Activated T-helper 17 cell treated with anti-CD3 and anti-CD28 coated beads, Interleukin-2, amount 50 U/mL, for 72 hours (primary cell): ENCODE data around the gene YPEL1. TPM values are rescaled to one million over a fixed set of nuclear protein-coding genes. Genes with fewer than 3 reads are reported as not detected.
"Not testable (repeated sequence)": the region's sequence is repeated elsewhere in the genome, so short reads cannot be mapped to it uniquely, and the experiment has no call there.

Source experiments
- ATAC-seq: fragments of 150-1000 bp; cut with Tn5 transposase; replicated peaks from 2 replicates; pipeline ENCODE4 v1.10.0; 2021; ENCODE audit warnings: mild to moderate bottlenecking, moderate library complexity
- H3K27ac Mint-ChIP-seq: one replicate; pipeline ENCODE4 v1.8.0; 2022; ENCODE audit warnings: mixed read lengths
- H3K27me3 Mint-ChIP-seq: one replicate; pipeline ENCODE4 v1.8.0; 2022; ENCODE audit warnings: mixed read lengths
- H3K36me3 Mint-ChIP-seq: one replicate; pipeline ENCODE4 v1.8.0; 2022; ENCODE audit warnings: low read depth, mild to moderate bottlenecking, mixed read lengths
- H3K4me1 Mint-ChIP-seq: one replicate; pipeline ENCODE4 v1.8.0; 2022; ENCODE audit warnings: mixed read lengths
- H3K4me3 Mint-ChIP-seq: one replicate; pipeline ENCODE4 v1.8.0; 2022; ENCODE audit warnings: mild to moderate bottlenecking, mixed read lengths
- H3K9me3 Mint-ChIP-seq: one replicate; pipeline ENCODE4 v1.8.0; 2022; ENCODE audit warnings: mixed read lengths
- total RNA-seq, 2 donors: library from RNA; stranded (reverse); gene quantifications; one replicate each; pipeline ENCODE4 v1.2.3, GENCODE V29; 2022

Gene YPEL1
- total RNA-seq, 2 donors from 2014 or later = 0.91 to 4.6 TPM

GRCh38 chr22:21720191-21720859 lies 15.3 kb downstream of the YPEL1 start:
- not testable (repeated sequence) for H3K4me1 Mint-ChIP-seq, H3K36me3 Mint-ChIP-seq, H3K27me3 Mint-ChIP-seq, H3K27ac Mint-ChIP-seq, ATAC-seq, H3K4me3 Mint-ChIP-seq, H3K9me3 Mint-ChIP-seq

DNA sequence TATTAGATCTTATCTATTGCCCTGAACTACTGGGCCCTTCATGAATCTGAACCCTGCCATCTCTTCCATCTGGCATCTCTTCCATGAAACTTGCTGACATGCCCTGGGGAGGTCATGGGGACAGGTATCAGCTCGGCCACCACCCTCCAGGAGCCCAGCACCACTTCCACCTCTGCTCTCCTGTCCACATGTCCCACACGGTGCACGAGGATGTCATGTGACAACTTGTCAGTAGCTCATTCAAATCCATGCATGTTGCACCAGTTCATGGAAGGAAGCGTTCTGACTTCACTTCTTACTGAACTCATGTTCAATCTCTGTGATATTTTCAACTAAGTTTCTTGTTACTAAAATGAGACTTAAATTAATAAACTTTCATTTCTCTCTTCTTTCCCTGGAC lies 16.6 kb downstream of the YPEL1 start:
- H3K4me1 Mint-ChIP-seq = no peaks in the 10 kb centered on the region
- no peaks in the 10 kb centered on the region for H3K36me3 Mint-ChIP-seq
- no peak overlapping the region for H3K27ac Mint-ChIP-seq
- no peak overlapping the region for H3K4me3 Mint-ChIP-seq
- no peaks in the 10 kb centered on the region for H3K9me3 Mint-ChIP-seq
- ATAC-seq = no peak
- no peaks in the 10 kb centered on the region for H3K27me3 Mint-ChIP-seq

- Mint-ChIP-seq H3K27ac (no peak overlapping the region), H3K4me3 (no peak overlapping the region), H3K4me1 (no peaks in the 10 kb centered on the region), H3K36me3 (no peaks in the 10 kb centered on the region), H3K27me3 (no peaks in the 10 kb centered on the region), H3K9me3 (no peaks in the 10 kb centered on the region)
- ATAC-seq = no peak
Measured at GRCh38 chr22:21718499-21718898, 17.1 kb downstream of the YPEL1 start.

- not testable (repeated sequence) for ATAC-seq, H3K27me3 Mint-ChIP-seq, H3K36me3 Mint-ChIP-seq, H3K9me3 Mint-ChIP-seq, H3K4me1 Mint-ChIP-seq, H3K4me3 Mint-ChIP-seq, H3K27ac Mint-ChIP-seq
Measured at GRCh38 chr22:21716395-21717122, 19.0 kb downstream of the YPEL1 start.

DNA sequence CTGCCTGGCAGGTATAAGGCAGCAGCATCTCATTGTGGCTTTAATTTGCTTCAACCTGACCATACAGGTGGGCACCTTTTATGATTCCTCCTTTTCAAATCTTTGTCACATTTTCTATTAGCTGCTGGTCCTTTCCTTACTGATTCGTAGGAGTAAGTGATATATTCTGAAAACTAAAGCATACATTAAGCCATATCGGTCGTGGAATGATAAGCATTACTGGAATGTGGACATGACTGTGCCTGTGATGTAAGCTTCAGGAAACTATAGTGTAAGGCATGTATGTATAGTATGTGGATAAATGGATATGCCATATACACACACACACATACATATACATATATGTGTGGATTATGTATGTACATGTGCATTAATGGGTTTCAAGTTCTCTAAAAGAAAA lies 20.8 kb downstream of the YPEL1 start:
- no peaks in the 10 kb centered on the region for H3K9me3 Mint-ChIP-seq
- peaks cover 4% of the 10 kb centered on the region for H3K4me1 Mint-ChIP-seq
- H3K36me3 Mint-ChIP-seq = no peaks in the 10 kb centered on the region
- no peak overlapping the region for H3K4me3 Mint-ChIP-seq
- no peaks in the 10 kb centered on the region for H3K27me3 Mint-ChIP-seq
- ATAC-seq = no peak
- H3K27ac Mint-ChIP-seq = no peak overlapping the region

GRCh38 chr22:21714059-21714770 lies 21.4 kb downstream of the YPEL1 start:
- no peak for ATAC-seq
- no peak overlapping the region for H3K4me3 Mint-ChIP-seq

DNA sequence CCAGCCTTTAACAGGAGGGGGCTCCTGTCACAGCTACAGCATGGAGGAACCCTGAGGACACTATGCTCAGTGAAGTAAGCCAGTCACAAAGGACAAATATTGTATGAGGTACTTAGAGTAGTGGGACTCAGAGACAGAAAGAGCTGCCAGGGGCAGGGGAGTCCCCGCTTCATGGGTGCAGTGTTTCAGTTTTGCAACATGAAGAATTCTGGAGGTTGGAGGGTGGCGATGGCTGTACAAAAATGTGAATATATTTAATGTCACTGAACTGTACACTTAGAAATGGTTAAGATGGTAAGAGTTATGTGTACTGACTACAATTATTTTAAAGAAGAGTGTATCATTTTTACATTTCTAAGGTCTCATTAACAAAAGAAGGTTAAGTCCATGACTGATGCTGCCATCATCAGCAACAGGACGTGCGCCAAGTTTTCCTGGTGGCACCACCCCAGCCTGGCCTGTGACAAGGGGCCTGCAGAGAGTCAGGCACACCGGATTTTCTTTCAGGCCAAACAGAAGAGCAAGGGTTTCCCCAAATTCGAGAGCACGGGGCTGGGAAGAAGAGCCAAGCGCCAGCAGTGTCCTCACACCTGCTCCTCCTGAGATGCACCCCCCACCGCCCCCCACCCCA lies 22.1 kb downstream of the YPEL1 start:
- ATAC-seq = peak; percentile 74
- peaks cover 4% of the 10 kb centered on the region for H3K4me1 Mint-ChIP-seq
- H3K4me3 Mint-ChIP-seq = no peak overlapping the region
- H3K27me3 Mint-ChIP-seq = no peaks in the 10 kb centered on the region
- no peak overlapping the region for H3K27ac Mint-ChIP-seq
- no peaks in the 10 kb centered on the region for H3K36me3 Mint-ChIP-seq
- no peaks in the 10 kb centered on the region for H3K9me3 Mint-ChIP-seq

More at GRCh38 chr22:21714059-21714770, 21.4 kb downstream of the YPEL1 start:
- no peaks in the 10 kb centered on the region for H3K27me3 Mint-ChIP-seq
- H3K36me3 Mint-ChIP-seq = no peaks in the 10 kb centered on the region
- H3K9me3 Mint-ChIP-seq = no peaks in the 10 kb centered on the region
- no peak overlapping the region for H3K27ac Mint-ChIP-seq
- peaks cover 4% of the 10 kb centered on the region for H3K4me1 Mint-ChIP-seq

DNA sequence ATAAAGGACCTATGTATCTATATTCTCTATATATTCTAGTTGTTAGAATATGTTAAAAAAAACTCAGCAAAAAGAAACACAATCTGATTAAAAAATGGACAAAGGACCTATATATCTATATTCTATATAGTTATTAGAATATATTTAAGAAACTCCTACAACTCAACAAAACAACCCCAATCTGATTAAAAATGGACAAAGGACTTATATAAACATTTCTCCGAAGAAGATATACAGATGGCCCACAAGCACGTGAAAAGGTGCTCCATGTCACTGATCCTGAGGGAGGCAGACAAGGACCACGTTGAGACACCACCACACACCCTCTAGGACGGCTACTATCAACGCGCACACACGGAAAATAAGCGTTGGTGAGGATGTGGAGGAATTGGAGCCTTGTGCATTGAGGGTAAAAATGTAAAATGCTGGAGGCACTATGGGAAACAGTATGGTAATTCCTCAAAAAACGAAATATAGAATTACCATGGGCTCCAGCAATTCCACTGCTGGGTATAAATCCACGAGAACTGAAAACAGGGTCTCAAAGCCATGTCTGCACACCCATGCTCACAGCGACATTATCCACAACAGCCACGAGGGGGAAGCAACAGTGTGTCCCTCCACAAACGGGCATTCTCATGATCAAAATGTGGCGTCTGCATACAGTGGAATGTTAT lies 22.7 kb downstream of the YPEL1 start:
- Mint-ChIP-seq H3K27ac (no peak overlapping the region), H3K4me3 (no peak overlapping the region), H3K36me3 (no peaks in the 10 kb centered on the region), H3K4me1 (peaks cover 4% of the 10 kb centered on the region), H3K27me3 (no peaks in the 10 kb centered on the region), H3K9me3 (no peaks in the 10 kb centered on the region)
- peak; percentile 82 for ATAC-seq

DNA sequence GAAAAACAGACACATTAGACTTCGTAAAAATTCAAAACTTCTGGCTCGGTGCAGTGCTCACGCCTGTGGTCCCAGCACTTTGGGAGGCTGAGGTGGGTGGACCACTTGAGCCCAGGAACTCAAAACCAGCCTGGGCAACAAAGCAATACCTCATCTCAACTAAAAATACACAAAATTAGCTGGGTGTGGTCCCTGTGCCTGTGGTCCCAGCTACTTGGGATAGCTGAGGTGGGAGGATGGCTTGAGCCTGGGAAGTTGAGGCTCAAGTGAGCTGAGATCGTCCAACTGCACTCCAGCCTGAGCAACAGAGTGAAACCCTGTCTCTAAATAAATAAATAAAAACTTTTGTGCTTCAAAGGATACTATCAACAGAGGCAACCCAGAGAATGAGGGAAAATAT lies 23.7 kb downstream of the YPEL1 start:
- no peaks in the 10 kb centered on the region for H3K27me3 Mint-ChIP-seq
- no peak overlapping the region for H3K27ac Mint-ChIP-seq
- H3K4me3 Mint-ChIP-seq = no peak overlapping the region
- H3K4me1 Mint-ChIP-seq = peaks cover 4% of the 10 kb centered on the region
- no peak for ATAC-seq
- H3K36me3 Mint-ChIP-seq = no peaks in the 10 kb centered on the region
- H3K9me3 Mint-ChIP-seq = no peaks in the 10 kb centered on the region

- no peak overlapping the region for H3K4me3 Mint-ChIP-seq
- H3K9me3 Mint-ChIP-seq = no peaks in the 10 kb centered on the region
- no peaks in the 10 kb centered on the region for H3K27me3 Mint-ChIP-seq
- H3K4me1 Mint-ChIP-seq = peaks cover 4% of the 10 kb centered on the region
- ATAC-seq = no peak
- no peak overlapping the region for H3K27ac Mint-ChIP-seq
- H3K36me3 Mint-ChIP-seq = no peaks in the 10 kb centered on the region
Measured at GRCh38 chr22:21710156-21710555, 25.4 kb downstream of the YPEL1 start.

GRCh38 chr22:21709688-21710087 lies 25.9 kb downstream of the YPEL1 start:
- Mint-ChIP-seq H3K4me1 (peaks cover 4% of the 10 kb centered on the region), H3K36me3 (no peaks in the 10 kb centered on the region), H3K27ac (no peak overlapping the region), H3K27me3 (no peaks in the 10 kb centered on the region), H3K9me3 (no peaks in the 10 kb centered on the region), H3K4me3 (no peak overlapping the region)
- no peak for ATAC-seq

- no peaks in the 10 kb centered on the region for H3K36me3 Mint-ChIP-seq
- H3K9me3 Mint-ChIP-seq = no peaks in the 10 kb centered on the region
- no peak overlapping the region for H3K27ac Mint-ChIP-seq
- ATAC-seq = no peak
- H3K4me3 Mint-ChIP-seq = no peak overlapping the region
- peaks cover 4% of the 10 kb centered on the region for H3K4me1 Mint-ChIP-seq
- H3K27me3 Mint-ChIP-seq = no peaks in the 10 kb centered on the region
Measured at GRCh38 chr22:21708960-21709359, 26.6 kb downstream of the YPEL1 start.

GRCh38 chr22:21707677-21708076 lies 27.9 kb downstream of the YPEL1 start:
- H3K36me3 Mint-ChIP-seq = no peaks in the 10 kb centered on the region
- H3K27me3 Mint-ChIP-seq = no peaks in the 10 kb centered on the region
- H3K9me3 Mint-ChIP-seq = no peaks in the 10 kb centered on the region
- no peak overlapping the region for H3K4me3 Mint-ChIP-seq
- ATAC-seq = no peak
- no peak overlapping the region for H3K27ac Mint-ChIP-seq
- H3K4me1 Mint-ChIP-seq = no peaks in the 10 kb centered on the region

DNA sequence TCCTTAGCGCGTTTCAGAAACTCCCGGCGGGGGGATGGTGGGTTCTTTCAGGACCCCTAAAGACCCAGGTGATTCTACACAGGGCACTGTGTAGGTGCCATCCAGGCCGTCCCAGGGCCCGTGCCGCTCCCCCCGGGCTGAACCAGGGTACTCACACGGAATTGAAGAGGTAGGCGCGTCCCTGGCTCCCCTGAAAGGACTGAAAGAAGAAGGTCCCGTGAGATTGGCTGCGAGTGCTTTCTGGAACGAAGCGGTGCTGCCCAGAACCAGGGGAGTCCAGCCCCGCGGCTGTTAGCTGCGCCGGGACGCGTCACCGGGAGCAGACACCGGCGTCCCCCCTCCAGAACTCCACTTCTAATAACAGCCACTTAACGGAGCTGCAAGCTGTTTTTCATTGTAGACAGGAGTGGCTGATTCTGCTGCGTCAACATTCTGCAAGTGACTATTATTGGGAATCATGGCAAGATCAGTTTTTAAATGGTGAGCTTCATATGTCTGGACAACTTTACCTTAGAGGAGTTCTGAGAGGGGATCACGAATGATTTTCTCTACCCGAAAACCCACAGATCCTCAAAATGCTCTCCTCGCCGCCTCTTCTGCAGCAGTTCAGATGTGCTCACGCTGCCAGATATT lies 31.8 kb downstream of the YPEL1 start:
- no peak overlapping the region for H3K4me3 Mint-ChIP-seq
- H3K27ac Mint-ChIP-seq = no peak overlapping the region
- ATAC-seq = no peak
- H3K4me1 Mint-ChIP-seq = no peaks in the 10 kb centered on the region
- H3K36me3 Mint-ChIP-seq = peaks cover 9% of the 10 kb centered on the region
- no peaks in the 10 kb centered on the region for H3K27me3 Mint-ChIP-seq
- no peaks in the 10 kb centered on the region for H3K9me3 Mint-ChIP-seq
